HCT116 (cell line): ENCODE data around the gene MSLN. TPM values are rescaled to one million over a fixed set of nuclear protein-coding genes. Genes with fewer than 3 reads are reported as not detected.

Experiments used
- ATAC-seq: fragments of 200-7000 bp; cut with Tn5 transposase; 2 replicates; pipeline ENCODE4 v1.9.1; 2020; ENCODE audit warnings: mild to moderate bottlenecking, moderate library complexity
- BruUV-seq: library from RNA; stranded (reverse); fragments of 400-500 nt; replicated peaks from 2 replicates; lab custom pipeline; 2021; lab: Mats Ljungman, UMichigan
- CTCF ChIA-PET: fragments of 300-600 bp; sonication (Branson Sonifier 250); formaldehyde crosslinking; loops from one replicate; lab custom pipeline; 2021; ENCODE audit warnings: antibody characterized with exemption; lab: Charles Lee
- POLR2A ChIA-PET: fragments of 300-600, 350-600 bp; sonication (Branson Sonifier 250); formaldehyde crosslinking; loops from one replicate; lab custom pipeline; 2021; ENCODE audit warnings: antibody characterized with exemption; lab: Charles Lee
- RAD21 ChIA-PET, 2 experiments: fragments of 300-600 bp; sonication (Branson Sonifier 250); formaldehyde crosslinking; loops; one replicate each; lab custom pipeline; 2023; ENCODE audit warnings: low total read pairs in 2 of 2; ENCODE audit not compliant: uncharacterized antibody in 2 of 2, unreplicated experiment in 2 of 2, low non-redundant PET in 1 of 2; lab: Charles Lee
- DNase-seq: peaks from one replicate; pipeline ENCODE4 v3.0.0-alpha.2; 2010; ENCODE audit warnings: low read depth, low spot score
- H2AFZ ChIP-seq: fragments of 200-600 bp; shearing (Covaris generic), sonication (generic); 2 replicates; pipeline ENCODE4 v1.6.1; 2017; ENCODE audit warnings: low read depth, mixed run types, mixed read lengths, antibody characterized with exemption, low read length; ENCODE audit not compliant: poor library complexity, severe bottlenecking
- H3K27ac ChIP-seq: 2 replicates; pipeline ENCODE4 v1.5.1; 2012; ENCODE audit warnings: low read depth, low read length
- H3K27me3 ChIP-seq: fragments of 200-600 bp; sonication (generic); 2 replicates; pipeline ENCODE4 v1.6.1; 2016; ENCODE audit warnings: mixed run types, low read length, mixed read lengths; ENCODE audit not compliant: insufficient read depth
- H3K36me3 ChIP-seq, 2 experiments: fragments of 200-500 bp in 1 of 2; fragments of 200-600 bp in 1 of 2; sonication (Bioruptor generic) in 1 of 2; sonication (generic) in 1 of 2; 2 replicates each; pipeline versions ENCODE4 v1.5.1 to v1.6.1; 2014 to 2016; ENCODE audit warnings: low read length in 2 of 2, inconsistent platforms in 1 of 2, mixed read lengths in 1 of 2, mixed run types in 1 of 2; ENCODE audit not compliant: insufficient read depth in 2 of 2, control insufficient read depth in 1 of 2
- H3K4me1 ChIP-seq, 2 experiments: fragments of 200-600 bp in 1 of 2; sonication (generic) in 1 of 2; 2 replicates each; pipeline versions ENCODE4 v1.5.1 to v1.6.1; 2012 to 2017; ENCODE audit warnings: low read length in 2 of 2, inconsistent platforms in 1 of 2, mild to moderate bottlenecking in 1 of 2, mixed read lengths in 1 of 2, mixed run types in 1 of 2, moderate library complexity in 1 of 2; ENCODE audit not compliant: insufficient read depth in 2 of 2, control insufficient read depth in 1 of 2
- H3K4me2 ChIP-seq: fragments of 200-600 bp; sonication (generic); 2 replicates; pipeline ENCODE4 v1.6.1; 2017; ENCODE audit warnings: mixed run types, low read length, mixed read lengths
- H3K4me3 ChIP-seq, 2 experiments: fragments of 200-600 bp in 1 of 2; sonication (generic) in 1 of 2; replicated peaks in 1 of 2; 2 replicates each; pipeline ENCODE4 v1.5.1; 2011 to 2016; ENCODE audit warnings: low read length in 2 of 2, control low read depth in 1 of 2, low read depth in 1 of 2, mild to moderate bottlenecking in 1 of 2, mixed read lengths in 1 of 2, mixed run types in 1 of 2
- H3K79me2 ChIP-seq: fragments of 200-600 bp; sonication (generic); 2 replicates; pipeline ENCODE4 v1.6.1; 2017; ENCODE audit warnings: mild to moderate bottlenecking, mixed run types, low read length, moderate library complexity, mixed read lengths; ENCODE audit not compliant: insufficient read depth
- H3K9ac ChIP-seq: fragments of 200-600 bp; sonication (generic); 2 replicates; pipeline ENCODE4 v1.6.1; 2016; ENCODE audit warnings: low read length, mixed read lengths
- H3K9me2 ChIP-seq: fragments of 200-600 bp; sonication (generic), shearing (Covaris generic); 2 replicates; pipeline ENCODE4 v1.6.1; 2017; ENCODE audit warnings: mixed run types, mild to moderate bottlenecking, moderate library complexity; ENCODE audit not compliant: insufficient read depth
- H3K9me3 ChIP-seq, 2 experiments: fragments of 200-500 bp in 1 of 2; fragments of 200-600 bp in 1 of 2; sonication (Bioruptor generic) in 1 of 2; sonication (generic) in 1 of 2; 2 replicates each; pipeline ENCODE4 v1.6.1; 2014 to 2017; ENCODE audit warnings: low read length in 2 of 2, mixed read lengths in 2 of 2, inconsistent platforms in 1 of 2, low read depth in 1 of 2, mild to moderate bottlenecking in 1 of 2, mixed run types in 1 of 2, moderate library complexity in 1 of 2; ENCODE audit not compliant: control insufficient read depth in 1 of 2, insufficient read depth in 1 of 2
- H4K20me1 ChIP-seq: fragments of 200-600 bp; sonication (generic), shearing (Covaris generic); 2 replicates; pipeline ENCODE4 v1.6.1; 2017; ENCODE audit warnings: mixed run types, mild to moderate bottlenecking, moderate library complexity; ENCODE audit not compliant: insufficient read depth
- ATF3 ChIP-seq: IDR thresholded peaks from 2 replicates; pipeline ENCODE4 v1.6.1; 2012
- CBX3 ChIP-seq: IDR thresholded peaks from 2 replicates; pipeline ENCODE4 v1.6.1; 2012; ENCODE audit warnings: low read depth
- CEBPB ChIP-seq: IDR thresholded peaks from 2 replicates; pipeline ENCODE4 v1.6.1; 2012; ENCODE audit warnings: low read depth
- CTCF ChIP-seq, 3 experiments: fragments of 200-600 bp in 1 of 3; sonication (generic) in 1 of 3; IDR thresholded peaks in 2 of 3; conservative IDR thresholded peaks in 1 of 3; 2 replicates each; pipeline ENCODE4 v1.5.1; 2012 to 2017; ENCODE audit warnings: low read depth in 2 of 3, low read length in 2 of 3, antibody characterized with exemption in 1 of 3, borderline replicate concordance in 1 of 3, control low read depth in 1 of 3, mild to moderate bottlenecking in 1 of 3, mixed read lengths in 1 of 3, mixed run types in 1 of 3, moderate library complexity in 1 of 3; ENCODE audit not compliant: insufficient read depth in 1 of 3
- EZH2 ChIP-seq: fragments of 200-600 bp; sonication (generic); IDR thresholded peaks from 2 replicates; pipeline ENCODE4 v1.6.1; 2017; ENCODE audit warnings: antibody characterized with exemption, mixed run types
- EZH2phosphoT487 ChIP-seq: fragments of 200-600 bp; IDR thresholded peaks from 2 replicates; pipeline ENCODE4 v1.6.1; 2018; ENCODE audit warnings: antibody characterized with exemption, borderline replicate concordance
- JUND ChIP-seq: IDR thresholded peaks from 2 replicates; pipeline ENCODE4 v1.6.1; 2012
- MAX ChIP-seq: IDR thresholded peaks from 2 replicates; pipeline ENCODE4 v1.6.1; 2012
- POLR2A ChIP-seq: IDR thresholded peaks from 2 replicates; pipeline ENCODE4 v1.7.0; 2011; ENCODE audit warnings: borderline replicate concordance; ENCODE audit not compliant: insufficient read depth, insufficient read length; ENCODE audit errors: extremely low read depth
- REST ChIP-seq: IDR thresholded peaks from 2 replicates; pipeline ENCODE4 v1.6.1; 2012; ENCODE audit warnings: low read depth
- SIN3A ChIP-seq: IDR thresholded peaks from 2 replicates; pipeline ENCODE4 v1.6.1; 2012; ENCODE audit warnings: low read depth
- SP1 ChIP-seq: IDR thresholded peaks from 2 replicates; pipeline ENCODE4 v1.6.1; 2012; ENCODE audit warnings: low read depth
- TCF7L2 ChIP-seq: IDR thresholded peaks from 2 replicates; pipeline ENCODE4 v1.7.0; 2011; ENCODE audit warnings: borderline replicate concordance, inconsistent platforms; ENCODE audit not compliant: insufficient read depth, insufficient read length; ENCODE audit errors: extremely low read depth
- YY1 ChIP-seq: IDR thresholded peaks from 2 replicates; pipeline ENCODE4 v1.6.1; 2011; ENCODE audit warnings: low read length, low read depth, moderate library complexity, mild to moderate bottlenecking; ENCODE audit not compliant: insufficient replicate concordance; ENCODE audit errors: extremely low read depth
- ZNF274 ChIP-seq: fragments of 200-500 bp; sonication (Bioruptor generic); IDR thresholded peaks from 2 replicates; pipeline ENCODE4 v1.6.1; 2014; ENCODE audit warnings: mild to moderate bottlenecking, low read depth, low read length, inconsistent platforms
- intact Hi-C: fragments of 100-400 bp; cut with micrococcal nuclease; formaldehyde crosslinking; loops from 2 replicates; pipeline ENCODE4 v1.10.0; 2022
- total RNA-seq: library from RNA; stranded (reverse); gene quantifications from one replicate; pipeline ENCODE4 v1.2.1, GENCODE V29; 2021; ENCODE audit not compliant: unreplicated experiment

Gene MSLN
- total RNA-seq, 1 experiment from 2014 or later = 40.9 TPM

- TF ChIP-seq CTCF (IDR thresholded peaks at IDR 0.05 in 2 of 3, conservative IDR thresholded peaks at IDR 0.05 in 1 of 3; ENCODE audit: borderline replicate concordance in 1 of 3, insufficient read depth in 1 of 3, low read depth in 2 of 3, low read length in 2 of 3) (no peak), JUND (no peak), CBX3 (no peak), CEBPB (no peak), ZNF274 (no peak)
Measured at GRCh38 chr16:807347-808084, 47.0 kb downstream of the MSLN start (continued).

- peak overlapping the region; percentile 93 for H3K4me2 ChIP-seq
- no peaks in the 10 kb centered on the region; a peak in 1 of 4 replicates for H3K9me3 ChIP-seq
- peak overlapping the region; percentile 99 for H3K27ac ChIP-seq
- ChIA-PET CTCF (no interaction called here), POLR2A (no interaction called here), RAD21 (no interaction called here)
- peak overlapping the region; percentile 74 to 93 for H3K4me3 ChIP-seq
- peaks cover 4 to 18% of the 10 kb centered on the region in 2 experiments; a peak in 3 of 4 replicates for H3K4me1 ChIP-seq
- H3K9me2 ChIP-seq = no peaks in the 10 kb centered on the region
- H3K79me2 ChIP-seq = peaks cover 10% of the 10 kb centered on the region; the same call in 1 of the 2 replicates
- H4K20me1 ChIP-seq = no peaks in the 10 kb centered on the region
- no peaks in the 10 kb centered on the region for H3K27me3 ChIP-seq
- ATAC-seq = no peak
- peak overlapping the region; percentile 86 for H3K9ac ChIP-seq
- H3K36me3 ChIP-seq = no peaks in the 10 kb centered on the region
- intact Hi-C loops = no loop called here
- DNase-seq = no peak
- H2AFZ ChIP-seq = peak overlapping the region; percentile 73
- BruUV-seq = no TSS peak
- TF ChIP-seq CBX3 (no peak), YY1 (no peak), POLR2A (no peak), MAX (no peak), EZH2phosphoT487 (no peak), ZNF274 (no peak), REST (no peak), CTCF (IDR thresholded peaks at IDR 0.05 in 2 of 3, conservative IDR thresholded peaks at IDR 0.05 in 1 of 3; ENCODE audit: borderline replicate concordance in 1 of 3, insufficient read depth in 1 of 3, low read depth in 2 of 3, low read length in 2 of 3) (no peak), TCF7L2 (no peak), SIN3A (no peak), JUND (no peak), EZH2 (no peak), ATF3 (no peak), SP1 (no peak)
Measured at GRCh38 chr16:808085-808386, 47.5 kb downstream of the MSLN start.
